HG03045 (cell line): ENCODE data around the gene EGFR.

Experiments
- ATAC-seq: cut with Tn5 transposase; IDR thresholded peaks from one replicate; pipeline ENCODE4 v1.9.1; 2021; ENCODE audit warnings: mild to moderate bottlenecking, moderate library complexity; ENCODE audit not compliant: unreplicated experiment

Gene EGFR

GRCh38 chr7:55142919-55143600 is 124.2 kb downstream of the EGFR start:
- no peak for ATAC-seq

GRCh38 chr7:55144333-55145317 is 125.8 kb downstream of the EGFR start:
- no peak for ATAC-seq

GRCh38 chr7:55145606-55146005 is 126.8 kb downstream of the EGFR start:
- no peak for ATAC-seq

GRCh38 chr7:55147101-55147500 is 128.3 kb downstream of the EGFR start:
- ATAC-seq, result no peak

GRCh38 chr7:55147736-55148135 is 128.9 kb downstream of the EGFR start:
- no peak for ATAC-seq

GRCh38 chr7:55148571-55148970 is 129.8 kb downstream of the EGFR start:
- no peak for ATAC-seq

- no peak for ATAC-seq
Observed at GRCh38 chr7:55149001-55149400, 130.2 kb downstream of the EGFR start.

- ATAC-seq, result no peak
Observed at GRCh38 chr7:55150166-55150565, 131.3 kb downstream of the EGFR start.

GRCh38 chr7:55150709-55151451 is 132.1 kb downstream of the EGFR start:
- ATAC-seq, result no peak

GRCh38 chr7:55152516-55152915 is 133.7 kb downstream of the EGFR start:
- no peak for ATAC-seq

- no peak for ATAC-seq
Observed at GRCh38 chr7:55154096-55154495, 135.3 kb downstream of the EGFR start.

- no peak for ATAC-seq
Observed at GRCh38 chr7:55155351-55156117, 136.7 kb downstream of the EGFR start.

- ATAC-seq, result no peak
Observed at GRCh38 chr7:55156919-55157763, 138.3 kb downstream of the EGFR start.

- no peak for ATAC-seq
Observed at GRCh38 chr7:55157764-55158105, 138.9 kb downstream of the EGFR start.

- ATAC-seq, result no peak
Observed at GRCh38 chr7:55158541-55159382, 139.9 kb downstream of the EGFR start.

GRCh38 chr7:55160539-55160938 is 141.7 kb downstream of the EGFR start:
- no peak for ATAC-seq

- ATAC-seq, result no peak
Observed at GRCh38 chr7:55161154-55161687, 142.4 kb downstream of the EGFR start.

- no peak for ATAC-seq
Observed at GRCh38 chr7:55162476-55162875, 143.7 kb downstream of the EGFR start.

- ATAC-seq, result no peak
Observed at GRCh38 chr7:55163733-55164132, 144.9 kb downstream of the EGFR start.
